Esophagus (tissue), 2 donors: ENCODE data around the gene ENOX1. TPM values are rescaled to one million over a fixed set of nuclear protein-coding genes. Genes with fewer than 3 reads are reported as not detected.
"Not testable (repeated sequence)": the region's sequence is repeated elsewhere in the genome, so short reads cannot be mapped to it uniquely, and the experiment has no call there.

Experiments
- H3K27ac ChIP-seq, 2 donors: one replicate each; pipeline ENCODE4 v1.5.1; 2013; ENCODE audit warnings: low read depth in 2 of 2, mild to moderate bottlenecking in 2 of 2, inconsistent platforms in 1 of 2, low read length in 1 of 2, moderate library complexity in 1 of 2
- H3K27me3 ChIP-seq, 2 donors: one replicate each; pipeline ENCODE4 v1.6.1; 2013; ENCODE audit warnings: low read length in 2 of 2, control low read depth in 1 of 2, mild to moderate bottlenecking in 1 of 2; ENCODE audit not compliant: insufficient read depth in 2 of 2, control insufficient read depth in 1 of 2
- H3K36me3 ChIP-seq, 2 donors: one replicate each; pipeline ENCODE4 v1.6.1; 2013; ENCODE audit warnings: low read length in 1 of 2; ENCODE audit not compliant: control insufficient read depth in 2 of 2, insufficient read depth in 2 of 2
- H3K4me1 ChIP-seq, 2 donors: one replicate each; pipeline ENCODE4 v1.6.1; 2013; ENCODE audit warnings: low read length in 1 of 2; ENCODE audit not compliant: control insufficient read depth in 2 of 2, insufficient read depth in 2 of 2
- H3K4me3 ChIP-seq, 2 donors: one replicate each; pipeline ENCODE4 v1.5.1; 2013; ENCODE audit warnings: low read length in 2 of 2, mild to moderate bottlenecking in 2 of 2, low read depth in 1 of 2, moderate library complexity in 1 of 2
- H3K9me3 ChIP-seq, 2 donors: one replicate each; pipeline ENCODE4 v1.6.1; 2013; ENCODE audit warnings: mild to moderate bottlenecking in 2 of 2, low read depth in 1 of 2, low read length in 1 of 2, moderate library complexity in 1 of 2; ENCODE audit not compliant: control insufficient read depth in 2 of 2, insufficient read depth in 1 of 2
- WGBS, 2 donors: extraction: QIAGEN DNeasy Blood & Tissue Kit; methylation state at CpG; one replicate each; pipeline ENCODE4 v1.1.7; 2013; 5-methylcytosine and 5-hydroxymethylcytosine counted together
- polyA plus RNA-seq, 2 donors: library from polyadenylated mRNA; stranded (reverse); fragments of 200-250 nt; gene quantifications; one replicate each; pipeline ENCODE4 v1.2.3, GENCODE V29; 2013
- donor health status: healthy with polysubstance abuse.
- donor health status: Bipolar disorder and iron deficiency.

The ENOX1 gene
- polyA plus RNA-seq, 2 donors, result 0.10 to 0.29 TPM

DNA sequence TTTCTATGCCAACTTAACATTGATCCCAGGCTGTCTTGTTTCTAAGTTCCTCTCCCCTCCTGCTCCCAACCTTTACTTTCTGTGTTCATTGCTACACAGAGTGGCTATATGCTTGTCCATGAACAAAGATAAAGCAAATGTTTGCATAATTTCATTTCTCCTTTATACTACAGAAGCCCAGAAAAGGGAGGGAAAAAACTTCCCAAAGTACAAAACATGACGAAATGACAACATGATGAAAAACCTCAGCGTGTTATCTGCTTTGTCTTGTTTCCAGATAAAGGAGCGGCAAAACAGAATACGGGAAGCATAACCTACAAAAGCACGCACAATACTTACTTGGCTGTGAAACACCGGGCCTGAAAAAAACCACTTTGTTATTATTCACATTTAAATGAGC, 426.6 kb downstream of the ENOX1 start:
- Histone ChIP-seq H3K9me3 (no peaks in the 10 kb centered on the region), H3K27me3 (no peaks in the 10 kb centered on the region), H3K36me3 (no peaks in the 10 kb centered on the region), H3K4me1 (no peaks in the 10 kb centered on the region), H3K27ac (no peak overlapping the region), H3K4me3 (no peak overlapping the region)
- 70 to 82% methylated on average over 6 of the region's 6 CpGs for WGBS, 2 donors

DNA sequence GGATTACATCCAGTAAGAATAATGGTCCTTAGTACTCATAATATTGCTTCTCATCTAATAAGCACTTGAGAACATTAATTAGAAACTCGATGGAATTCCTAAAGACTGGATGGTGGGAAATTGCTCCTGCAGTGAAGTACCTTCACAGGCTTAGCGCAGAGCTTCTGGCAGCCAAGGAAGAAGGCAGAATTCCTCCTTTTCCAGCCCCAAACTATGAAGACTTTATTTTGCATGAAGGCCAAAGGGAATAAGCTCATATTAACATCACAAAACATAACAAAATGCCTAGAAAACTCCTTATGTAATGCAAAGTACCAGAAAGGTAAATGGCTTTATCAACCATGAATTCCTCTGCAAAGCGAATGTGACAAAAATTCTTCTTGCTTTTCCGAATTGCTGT, 427.2 kb downstream of the ENOX1 start:
- H3K36me3 ChIP-seq, result no peaks in the 10 kb centered on the region
- no peaks in the 10 kb centered on the region for H3K9me3 ChIP-seq
- WGBS, 2 donors, result 86 to 89% methylated on average over 4 of the region's 4 CpGs
- no peak overlapping the region for H3K27ac ChIP-seq
- H3K4me3 ChIP-seq, result no peak overlapping the region
- no peaks in the 10 kb centered on the region for H3K4me1 ChIP-seq
- no peaks in the 10 kb centered on the region for H3K27me3 ChIP-seq

DNA sequence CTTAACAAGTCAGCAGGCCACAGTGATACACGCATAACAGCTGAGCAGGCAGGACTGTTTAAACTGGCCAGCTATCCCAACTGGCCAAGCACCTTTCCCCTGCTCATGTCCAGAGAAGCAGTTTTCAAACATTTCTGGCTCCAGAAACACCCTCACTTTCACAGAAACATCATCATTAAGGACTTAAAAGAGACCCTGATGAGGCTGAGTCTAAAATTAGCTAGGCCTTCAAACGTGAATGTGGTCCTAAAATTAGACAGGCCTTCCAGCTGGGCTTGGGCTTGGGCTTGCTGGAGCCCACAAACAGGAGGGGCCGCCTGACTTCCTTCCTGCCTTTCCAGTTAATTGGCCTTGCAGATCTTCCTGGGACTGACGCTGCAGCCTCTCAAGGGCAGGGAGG, 429.2 kb downstream of the ENOX1 start:
- Histone ChIP-seq H3K4me1 (no peaks in the 10 kb centered on the region), H3K27me3 (no peaks in the 10 kb centered on the region), H3K4me3 (no peak overlapping the region), H3K27ac (no peak overlapping the region), H3K36me3 (no peaks in the 10 kb centered on the region), H3K9me3 (no peaks in the 10 kb centered on the region)
- WGBS, 2 donors, result 64 to 67% methylated on average over 4 of the region's 4 CpGs

- Histone ChIP-seq H3K4me1 (no peaks in the 10 kb centered on the region), H3K36me3 (no peaks in the 10 kb centered on the region), H3K27me3 (no peaks in the 10 kb centered on the region), H3K4me3 (no peak overlapping the region), H3K27ac (no peak overlapping the region), H3K9me3 (no peaks in the 10 kb centered on the region)
- WGBS, 2 donors, result 87 to 92% methylated on average over 5 of the region's 5 CpGs
Measured at GRCh38 chr13:43356567-43356966, 430.2 kb downstream of the ENOX1 start.

- H3K27me3 ChIP-seq, result no peaks in the 10 kb centered on the region
- no peaks in the 10 kb centered on the region for H3K36me3 ChIP-seq
- H3K4me3 ChIP-seq, result no peak overlapping the region
- H3K9me3 ChIP-seq, result no peaks in the 10 kb centered on the region
- WGBS, 2 donors, result 95 to 97% methylated on average over 17 of the region's 17 CpGs
- H3K27ac ChIP-seq, result no peak overlapping the region
- H3K4me1 ChIP-seq, result no peaks in the 10 kb centered on the region
Measured at GRCh38 chr13:43355774-43356173, 431.0 kb downstream of the ENOX1 start.

GRCh38 chr13:43354153-43354945, 432.4 kb downstream of the ENOX1 start:
- H3K36me3 ChIP-seq, result no peaks in the 10 kb centered on the region
- H3K27ac ChIP-seq, result no peak overlapping the region
- no peaks in the 10 kb centered on the region for H3K27me3 ChIP-seq
- no peak overlapping the region for H3K4me3 ChIP-seq
- no peaks in the 10 kb centered on the region for H3K4me1 ChIP-seq
- no peaks in the 10 kb centered on the region for H3K9me3 ChIP-seq
- WGBS, 2 donors, result 91 to 94% methylated on average over 3 of the region's 3 CpGs

DNA sequence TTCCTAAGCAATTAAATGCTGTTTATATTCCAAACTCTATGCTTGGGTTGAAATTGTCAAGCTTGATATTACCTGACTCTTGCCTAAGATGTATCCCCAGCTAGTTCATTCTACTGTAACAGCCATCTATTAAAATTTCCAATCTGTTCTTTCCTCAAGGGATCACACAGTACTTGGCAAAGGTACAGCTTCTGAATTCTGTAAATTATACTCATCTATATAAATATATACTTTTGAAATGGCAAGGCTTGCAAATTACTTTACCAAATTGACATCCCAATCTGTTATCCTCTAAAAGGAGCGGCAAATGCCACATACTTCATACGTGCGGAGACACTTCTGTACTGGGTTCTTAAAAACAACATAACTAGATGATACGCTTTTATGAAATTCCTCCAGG, 433.1 kb downstream of the ENOX1 start:
- no peaks in the 10 kb centered on the region for H3K27me3 ChIP-seq
- H3K27ac ChIP-seq, result no peak overlapping the region
- no peak overlapping the region for H3K4me3 ChIP-seq
- H3K9me3 ChIP-seq, result no peaks in the 10 kb centered on the region
- no peaks in the 10 kb centered on the region for H3K4me1 ChIP-seq
- 93 to 98% methylated on average over 4 of the region's 4 CpGs for WGBS, 2 donors
- H3K36me3 ChIP-seq, result no peaks in the 10 kb centered on the region

DNA sequence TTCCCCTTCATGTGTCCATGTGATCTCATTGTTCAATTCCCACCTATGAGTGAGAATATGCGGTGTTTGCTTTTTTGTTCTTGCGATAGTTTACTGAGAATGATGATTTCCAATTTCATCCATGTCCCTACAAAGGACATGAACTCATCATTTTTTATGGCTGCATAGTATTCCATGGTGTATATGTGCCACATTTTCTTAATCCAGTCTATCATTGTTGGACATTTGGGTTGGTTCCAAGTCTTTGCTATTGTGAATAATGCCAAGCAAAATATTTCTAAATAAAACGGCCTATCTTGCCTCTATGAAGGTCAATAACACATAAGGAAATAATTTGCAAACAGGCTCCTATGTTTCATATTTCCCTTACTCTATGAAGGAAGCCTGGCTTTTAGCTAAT, 435.2 kb downstream of the ENOX1 start:
- H3K4me3 ChIP-seq, H3K36me3 ChIP-seq, H3K27ac ChIP-seq, H3K4me1 ChIP-seq, H3K9me3 ChIP-seq, H3K27me3 ChIP-seq: not testable (repeated sequence)
- 84 to 87% methylated on average over 3 of the region's 3 CpGs for WGBS, 2 donors

DNA sequence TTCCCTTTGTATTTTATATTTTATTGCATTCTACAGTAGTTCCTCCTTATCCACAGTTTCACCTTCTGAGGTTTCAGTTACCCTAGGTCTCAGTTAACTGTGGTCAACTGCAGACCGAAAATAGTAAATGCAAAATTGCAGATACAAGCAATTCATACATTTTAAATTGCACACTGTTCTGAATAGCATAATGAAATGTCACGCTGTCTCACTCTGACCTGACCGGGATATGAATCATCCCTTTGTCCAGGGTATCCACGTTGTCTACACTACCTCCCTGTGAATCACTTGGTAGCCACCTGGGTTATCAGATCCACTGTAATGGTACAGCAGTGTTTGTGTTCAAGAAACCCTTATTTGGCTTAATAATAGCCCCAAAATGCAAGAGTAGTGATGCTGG, 438.4 kb downstream of the ENOX1 start:
- no peaks in the 10 kb centered on the region for H3K27me3 ChIP-seq
- no peaks in the 10 kb centered on the region for H3K36me3 ChIP-seq
- H3K27ac ChIP-seq, result no peak overlapping the region
- no peaks in the 10 kb centered on the region for H3K9me3 ChIP-seq
- WGBS, 2 donors, result 59 to 79% methylated on average over 4 of the region's 4 CpGs
- H3K4me3 ChIP-seq, result no peak overlapping the region
- no peaks in the 10 kb centered on the region for H3K4me1 ChIP-seq

- no peaks in the 10 kb centered on the region for H3K36me3 ChIP-seq
- H3K27ac ChIP-seq, result no peak overlapping the region
- 78 to 86% methylated on average over 10 of the region's 10 CpGs for WGBS, 2 donors
- no peaks in the 10 kb centered on the region for H3K4me1 ChIP-seq
- no peaks in the 10 kb centered on the region for H3K9me3 ChIP-seq
- H3K4me3 ChIP-seq, result no peak overlapping the region
- no peaks in the 10 kb centered on the region for H3K27me3 ChIP-seq
Measured at GRCh38 chr13:43347877-43348276, 438.9 kb downstream of the ENOX1 start.
